Progenitor cell of endocrine pancreas (in vitro differentiated cells): ENCODE data around the gene EPM2A. TPM values are rescaled to one million over a fixed set of nuclear protein-coding genes. Genes with fewer than 3 reads are reported as not detected.
"Not testable (repeated sequence)": the region's sequence is repeated elsewhere in the genome, so short reads cannot be mapped to it uniquely, and the experiment has no call there.

Source experiments
- DNase-seq: peaks from one replicate; pipeline ENCODE4 v3.0.0; 2021; ENCODE audit warnings: low spot score; ENCODE audit not compliant: unreplicated experiment
- H3K27ac Mint-ChIP-seq: 2 replicates; pipeline ENCODE4 v1.8.0; 2021; ENCODE audit warnings: mild to moderate bottlenecking, moderate library complexity, mixed read lengths
- H3K27me3 Mint-ChIP-seq: 2 replicates; pipeline ENCODE4 v1.8.0; 2021; ENCODE audit warnings: mixed read lengths
- H3K36me3 Mint-ChIP-seq: 2 replicates; pipeline ENCODE4 v1.8.0; 2022; ENCODE audit warnings: mixed read lengths; ENCODE audit not compliant: insufficient read depth
- H3K4me1 Mint-ChIP-seq: 2 replicates; pipeline ENCODE4 v1.8.0; 2021; ENCODE audit warnings: low read depth, mixed read lengths
- H3K4me3 Mint-ChIP-seq: 2 replicates; pipeline ENCODE4 v1.8.0; 2021; ENCODE audit warnings: low read depth, mild to moderate bottlenecking, moderate library complexity, mixed read lengths
- H3K9me3 Mint-ChIP-seq: 2 replicates; pipeline ENCODE4 v1.8.0; 2021; ENCODE audit warnings: low read depth, mixed read lengths
- total RNA-seq: library from RNA; stranded (reverse); gene quantifications from 2 replicates; pipeline ENCODE4 v1.2.1, GENCODE V29; 2021
- TF ChIP-seq, protein P1 (sequence below): fragments of 200-600 bp; sonication (generic); IDR thresholded peaks from one replicate; pipeline ENCODE4 v1.5.0; 2021; ENCODE audit warnings: antibody characterized with exemption, mild to moderate bottlenecking; ENCODE audit not compliant: unreplicated experiment

EPM2A gene
- total RNA-seq, 1 donor from 2014 or later: 15.6 TPM

DNA sequence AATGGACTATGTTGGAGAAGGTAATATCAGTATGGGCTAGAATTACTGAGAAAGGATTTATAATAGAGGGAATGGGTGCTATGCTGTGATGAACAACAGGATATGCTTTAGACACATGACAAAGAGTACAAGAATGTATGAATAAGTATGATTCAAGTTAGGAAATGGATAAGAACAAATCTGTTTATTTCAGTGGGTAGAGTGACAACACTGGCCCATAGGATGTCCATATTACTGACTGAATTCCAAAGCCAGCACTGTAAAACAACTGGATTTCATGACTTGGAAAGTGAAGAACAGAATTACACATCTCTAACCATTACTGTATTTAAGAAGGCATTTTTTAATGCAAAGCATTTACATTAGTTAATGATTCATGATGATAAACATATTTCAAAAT is 35.9 kb downstream of the EPM2A start:
- Mint-ChIP-seq H3K4me1 (peaks cover 2% of the 10 kb centered on the region), H3K27me3 (no peaks in the 10 kb centered on the region), H3K4me3 (no peak overlapping the region), H3K27ac (no peak overlapping the region), H3K36me3 (peaks cover 5% of the 10 kb centered on the region), H3K9me3 (peaks cover 12% of the 10 kb centered on the region)
- no peak for DNase-seq
- TF ChIP-seq, protein P1, sequence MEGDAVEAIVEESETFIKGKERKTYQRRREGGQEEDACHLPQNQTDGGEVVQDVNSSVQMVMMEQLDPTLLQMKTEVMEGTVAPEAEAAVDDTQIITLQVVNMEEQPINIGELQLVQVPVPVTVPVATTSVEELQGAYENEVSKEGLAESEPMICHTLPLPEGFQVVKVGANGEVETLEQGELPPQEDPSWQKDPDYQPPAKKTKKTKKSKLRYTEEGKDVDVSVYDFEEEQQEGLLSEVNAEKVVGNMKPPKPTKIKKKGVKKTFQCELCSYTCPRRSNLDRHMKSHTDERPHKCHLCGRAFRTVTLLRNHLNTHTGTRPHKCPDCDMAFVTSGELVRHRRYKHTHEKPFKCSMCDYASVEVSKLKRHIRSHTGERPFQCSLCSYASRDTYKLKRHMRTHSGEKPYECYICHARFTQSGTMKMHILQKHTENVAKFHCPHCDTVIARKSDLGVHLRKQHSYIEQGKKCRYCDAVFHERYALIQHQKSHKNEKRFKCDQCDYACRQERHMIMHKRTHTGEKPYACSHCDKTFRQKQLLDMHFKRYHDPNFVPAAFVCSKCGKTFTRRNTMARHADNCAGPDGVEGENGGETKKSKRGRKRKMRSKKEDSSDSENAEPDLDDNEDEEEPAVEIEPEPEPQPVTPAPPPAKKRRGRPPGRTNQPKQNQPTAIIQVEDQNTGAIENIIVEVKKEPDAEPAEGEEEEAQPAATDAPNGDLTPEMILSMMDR: no peak

DNA sequence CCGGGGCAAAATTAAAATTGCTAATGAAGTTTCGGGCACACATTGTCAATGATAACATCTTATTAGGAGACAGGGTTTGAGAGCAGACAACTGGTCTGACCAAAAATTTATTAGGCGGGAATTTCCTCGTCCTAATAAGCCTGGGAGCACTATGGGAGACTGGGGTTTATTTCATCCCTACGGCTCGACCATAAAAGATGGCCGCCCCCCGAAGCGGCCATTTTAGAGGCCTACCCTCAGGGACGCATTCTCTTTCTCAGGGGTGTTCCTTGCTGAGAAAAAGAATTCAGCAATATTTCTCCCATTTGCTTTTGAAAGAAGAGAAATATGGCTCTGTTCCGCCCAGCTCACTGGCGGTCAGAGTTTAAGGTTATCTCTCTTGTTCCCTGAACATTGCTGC is 37.9 kb downstream of the EPM2A start:
- H3K9me3 Mint-ChIP-seq: peaks cover 21% of the 10 kb centered on the region
- peaks cover 12% of the 10 kb centered on the region for H3K36me3 Mint-ChIP-seq
- not testable (repeated sequence) for DNase-seq, H3K4me1 Mint-ChIP-seq, H3K4me3 Mint-ChIP-seq, H3K27ac Mint-ChIP-seq, H3K27me3 Mint-ChIP-seq

DNA sequence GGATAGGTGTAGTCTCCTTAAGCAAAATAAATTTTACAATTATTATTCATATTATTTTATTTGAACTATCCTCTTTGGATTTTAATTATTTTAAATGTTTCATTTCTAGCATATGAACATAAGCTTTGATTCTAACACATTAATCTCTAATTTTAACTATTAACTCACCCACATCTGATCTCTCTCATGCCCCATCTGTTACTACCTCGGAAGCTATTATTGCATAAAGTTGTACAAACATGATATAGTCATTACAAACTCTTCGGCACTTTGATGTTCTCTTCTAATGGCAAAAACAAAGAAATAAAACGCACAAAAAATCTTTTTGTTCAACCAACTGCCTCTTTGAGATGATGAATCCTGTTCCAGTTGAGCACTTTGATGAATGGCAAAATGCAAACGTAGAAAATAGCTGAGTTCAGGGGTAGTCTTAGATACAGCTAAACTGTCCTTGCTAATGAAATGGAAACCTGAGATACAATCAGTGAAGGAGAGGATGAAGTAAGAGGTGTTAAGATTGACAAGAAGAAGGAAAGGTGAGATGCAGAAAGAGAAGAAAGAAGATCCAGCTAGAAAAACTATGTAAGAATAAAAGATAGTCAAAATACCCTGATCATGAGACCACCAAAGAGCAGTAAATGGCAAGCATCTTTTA is 41.1 kb downstream of the EPM2A start:
- no peak for DNase-seq
- H3K27me3 Mint-ChIP-seq: no peaks in the 10 kb centered on the region
- H3K36me3 Mint-ChIP-seq: peaks cover 17% of the 10 kb centered on the region
- peaks cover 1% of the 10 kb centered on the region for H3K4me1 Mint-ChIP-seq
- no peak overlapping the region for H3K27ac Mint-ChIP-seq
- H3K4me3 Mint-ChIP-seq: no peak overlapping the region
- TF ChIP-seq, protein P1: no peak
- H3K9me3 Mint-ChIP-seq: peaks cover 35% of the 10 kb centered on the region

DNA sequence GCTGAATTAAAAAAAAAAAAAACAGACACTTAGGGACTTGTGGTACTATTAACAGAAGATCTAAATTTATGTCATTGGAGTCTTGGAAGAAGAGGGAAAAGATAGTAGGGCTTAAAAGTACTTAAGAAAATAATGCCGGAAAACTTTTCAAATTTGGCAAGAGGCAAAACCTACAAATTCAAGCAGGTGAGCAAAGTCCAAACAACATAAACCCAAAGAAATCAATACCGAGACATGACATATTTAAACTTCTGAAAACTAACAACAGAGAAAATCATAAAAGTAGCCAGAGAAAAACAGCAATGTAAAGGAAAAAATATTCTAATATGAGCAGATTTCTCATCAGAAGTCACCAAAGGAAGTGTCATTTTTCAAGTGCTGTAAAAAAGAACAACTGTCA is 44.4 kb downstream of the EPM2A start:
- Mint-ChIP-seq H3K27ac (no peak overlapping the region), H3K4me3 (no peak overlapping the region), H3K4me1 (peaks cover 1% of the 10 kb centered on the region), H3K36me3 (peaks cover 12% of the 10 kb centered on the region), H3K9me3 (peaks cover 22% of the 10 kb centered on the region), H3K27me3 (no peaks in the 10 kb centered on the region)
- TF ChIP-seq, protein P1: no peak
- no peak for DNase-seq

DNA sequence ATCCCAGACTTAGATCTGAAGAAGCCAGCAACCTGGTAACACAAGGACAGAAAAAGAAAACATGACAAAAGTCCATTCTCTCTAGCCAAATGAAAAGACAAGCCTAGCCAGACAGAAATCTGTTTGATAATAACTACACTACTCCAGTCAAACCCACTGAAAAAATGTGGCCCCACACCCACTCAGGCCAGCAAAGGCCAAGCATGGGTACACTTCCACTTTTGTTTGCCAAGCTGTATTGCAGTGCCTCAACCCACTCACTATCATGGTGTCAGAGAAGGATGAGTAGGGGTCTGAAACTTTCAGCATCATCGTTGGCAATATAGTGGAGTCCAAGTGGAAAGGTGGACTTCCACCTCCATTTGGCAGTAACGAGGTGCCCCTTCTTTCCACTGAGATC is 45.8 kb downstream of the EPM2A start:
- Mint-ChIP-seq H3K9me3 (peaks cover 22% of the 10 kb centered on the region), H3K4me1 (peaks cover 1% of the 10 kb centered on the region), H3K27me3 (no peaks in the 10 kb centered on the region), H3K36me3 (peaks cover 15% of the 10 kb centered on the region), H3K4me3 (no peak overlapping the region), H3K27ac (no peak overlapping the region)
- TF ChIP-seq, protein P1: no peak
- DNase-seq: no peak

- Mint-ChIP-seq H3K36me3 (peaks cover 15% of the 10 kb centered on the region), H3K4me1 (peaks cover 1% of the 10 kb centered on the region), H3K27ac (no peak overlapping the region), H3K9me3 (peaks cover 22% of the 10 kb centered on the region), H3K27me3 (no peaks in the 10 kb centered on the region), H3K4me3 (no peak overlapping the region)
- TF ChIP-seq, protein P1: no peak
- DNase-seq: no peak
These were observed 46.8 kb downstream of the EPM2A start for GRCh38 chr6:145688493-145688905.
